Activated CD4-positive, alpha-beta memory T cell treated with anti-CD3 and anti-CD28 coated beads, Interleukin-2, amount 10 ng/mL, durations not matched to agents 7 days and 5 days (primary cell): ENCODE data around the gene NSUN3. TPM values are rescaled to one million over a fixed set of nuclear protein-coding genes. Genes with fewer than 3 reads are reported as not detected.
A peak's percentile ranks its signal among the peaks of the same experiment; 100 is the strongest.
"Not testable (repeated sequence)": the region's sequence is repeated elsewhere in the genome, so short reads cannot be mapped to it uniquely, and the experiment has no call there.

Source experiments
- CTCF ChIA-PET: fragments of 350-600 bp; sonication (Branson Sonifier 250); formaldehyde crosslinking; loops from one replicate; lab custom pipeline; 2021; ENCODE audit warnings: antibody characterized with exemption, inconsistent platforms; lab: Charles Lee
- POLR2A ChIA-PET: fragments of 350-600 bp; sonication (Branson Sonifier 250); formaldehyde crosslinking; loops from one replicate; lab custom pipeline; 2021; ENCODE audit warnings: antibody characterized with exemption; lab: Charles Lee
- DNase-seq: peaks from one replicate; pipeline ENCODE4 v3.0.0-alpha.2; 2020
- H3K27ac Mint-ChIP-seq: one replicate; pipeline ENCODE4 v1.8.0; 2021; ENCODE audit warnings: mild to moderate bottlenecking, mixed read lengths
- H3K27me3 Mint-ChIP-seq: one replicate; pipeline ENCODE4 v1.8.0; 2021; ENCODE audit warnings: mixed read lengths
- H3K36me3 Mint-ChIP-seq: one replicate; pipeline ENCODE4 v1.8.0; 2021; ENCODE audit warnings: low read depth, mixed read lengths
- H3K4me1 Mint-ChIP-seq: one replicate; pipeline ENCODE4 v1.8.0; 2021; ENCODE audit warnings: mixed read lengths
- H3K4me3 Mint-ChIP-seq: one replicate; pipeline ENCODE4 v1.8.0; 2021; ENCODE audit warnings: mild to moderate bottlenecking, mixed read lengths
- H3K9me3 Mint-ChIP-seq: one replicate; pipeline ENCODE4 v1.8.0; 2021; ENCODE audit warnings: mixed read lengths
- total RNA-seq, 2 experiments: library from RNA; stranded (reverse); gene quantifications; one replicate each; pipeline ENCODE4 v1.2.3, GENCODE V29; 2021

NSUN3 gene
- 10 to 100 TPM; 15.2 to 16.1 TPM for total RNA-seq

GRCh38 chr3:94062513-94063404 lies at the start of gene NSUN3, which contains the start of gene DHFR2:
Gene NSUN3 (plus strand): TSS chr3:94063061. CDS start chr3:94063127, 66 bp downstream.
Gene DHFR2 (minus strand): TSS chr3:94062916. CDS start chr3:94061511, 1,405 bp downstream.
- POLR2A ChIA-PET: interaction anchor here (0.6 to 3.2 kb wide), 27 partner anchors 8 to 170 kb away, joined by 3 to 23 read pairs (median 5); partner anchors contain the start of genes ARL13B and PROS1
- DNase-seq: peak; percentile 86
- Mint-ChIP-seq H3K36me3 (peaks cover 56% of the 10 kb centered on the region), H3K27me3 (no peaks in the 10 kb centered on the region), H3K9me3 (peaks cover 8% of the 10 kb centered on the region), H3K4me3 (peak within 1 kb of the TSS; percentile 86), H3K27ac (peak within 1 kb of the TSS; percentile 98), H3K4me1 (peaks cover 50% of the 10 kb centered on the region)
- CTCF ChIA-PET: interaction anchor here (0.8 to 2.6 kb wide), 8 partner anchors 9 to 64 kb away, joined by 3 to 11 read pairs (median 3); no protein-coding TSS in a partner anchor

- no peaks in the 10 kb centered on the region for H3K27me3 Mint-ChIP-seq
- ChIA-PET POLR2A (no interaction called here), CTCF (interaction anchor here (2.7 kb wide), 1 partner anchor 47 kb away, joined by 11 read pairs; the partner anchor contains the start of genes DHFR2 and NSUN3)
- no peak overlapping the region for H3K4me3 Mint-ChIP-seq
- H3K36me3 Mint-ChIP-seq: peaks cover 25% of the 10 kb centered on the region
- H3K4me1 Mint-ChIP-seq: peaks cover 29% of the 10 kb centered on the region
- DNase-seq: no peak
- H3K9me3 Mint-ChIP-seq: peaks cover 3% of the 10 kb centered on the region
- H3K27ac Mint-ChIP-seq: no peak overlapping the region
Measured at GRCh38 chr3:94015025-94015424, 47.8 kb upstream of the NSUN3 start.

GRCh38 chr3:94019659-94020058 lies 43.2 kb upstream of the NSUN3 start:
- H3K4me1 Mint-ChIP-seq: peaks cover 7% of the 10 kb centered on the region
- no peak for DNase-seq
- peaks cover 3% of the 10 kb centered on the region for H3K9me3 Mint-ChIP-seq
- H3K36me3 Mint-ChIP-seq: peaks cover 11% of the 10 kb centered on the region
- H3K4me3 Mint-ChIP-seq: no peak overlapping the region
- H3K27ac Mint-ChIP-seq: no peak overlapping the region
- no peaks in the 10 kb centered on the region for H3K27me3 Mint-ChIP-seq
- POLR2A ChIA-PET: no interaction called here
- CTCF ChIA-PET: no interaction called here

GRCh38 chr3:94020293-94020692 lies 42.6 kb upstream of the NSUN3 start:
- H3K9me3 Mint-ChIP-seq: no peaks in the 10 kb centered on the region
- H3K4me3 Mint-ChIP-seq: no peak overlapping the region
- H3K27me3 Mint-ChIP-seq: no peaks in the 10 kb centered on the region
- ChIA-PET CTCF (no interaction called here), POLR2A (no interaction called here)
- H3K4me1 Mint-ChIP-seq: peaks cover 2% of the 10 kb centered on the region
- peaks cover 6% of the 10 kb centered on the region for H3K36me3 Mint-ChIP-seq
- no peak for DNase-seq
- H3K27ac Mint-ChIP-seq: no peak overlapping the region

GRCh38 chr3:94024385-94024784 lies 38.5 kb upstream of the NSUN3 start:
- POLR2A ChIA-PET: interaction anchor here (0.9 kb wide), 1 partner anchor 39 kb away, joined by 3 read pairs; the partner anchor contains the start of genes DHFR2 and NSUN3
- Mint-ChIP-seq H3K27ac (no peak overlapping the region), H3K4me1 (peaks cover 2% of the 10 kb centered on the region), H3K4me3 (no peak overlapping the region), H3K27me3 (no peaks in the 10 kb centered on the region), H3K9me3 (no peaks in the 10 kb centered on the region), H3K36me3 (peaks cover 4% of the 10 kb centered on the region)
- CTCF ChIA-PET: no interaction called here
- no peak for DNase-seq

GRCh38 chr3:94026623-94027022 lies 36.2 kb upstream of the NSUN3 start:
- Mint-ChIP-seq H3K9me3 (no peaks in the 10 kb centered on the region), H3K4me1 (no peaks in the 10 kb centered on the region), H3K4me3 (no peak overlapping the region), H3K27me3 (no peaks in the 10 kb centered on the region), H3K27ac (no peak overlapping the region), H3K36me3 (no peaks in the 10 kb centered on the region)
- POLR2A ChIA-PET: interaction anchor here (1.4 kb wide), 1 partner anchor 37 kb away, joined by 4 read pairs; no protein-coding TSS in a partner anchor
- CTCF ChIA-PET: no interaction called here
- DNase-seq: no peak

GRCh38 chr3:94028093-94028837 lies 34.6 kb upstream of the NSUN3 start, which contains the start of gene STX19:
Gene STX19 (minus strand): TSS chr3:94028597. CDS start chr3:94015269, 13,328 bp downstream.
- CTCF ChIA-PET: interaction anchor here (0.5 to 1.2 kb wide), 3 partner anchors 20 to 48 kb away, joined by 3 to 4 read pairs (median 3); partner anchors contain the start of gene ARL13B
- POLR2A ChIA-PET: no interaction called here
- no peaks in the 10 kb centered on the region for H3K9me3 Mint-ChIP-seq
- no peak within 1 kb of the TSS for H3K27ac Mint-ChIP-seq
- no peak for DNase-seq
- no peaks in the 10 kb centered on the region for H3K4me1 Mint-ChIP-seq
- no peak within 1 kb of the TSS for H3K4me3 Mint-ChIP-seq
- no peaks in the 10 kb centered on the region for H3K27me3 Mint-ChIP-seq
- no peaks in the 10 kb centered on the region for H3K36me3 Mint-ChIP-seq

- POLR2A ChIA-PET: interaction anchor here (1.8 kb wide), 1 partner anchor 26 kb away, joined by 7 read pairs; the partner anchor contains the start of genes DHFR2 and NSUN3
- no peak overlapping the region for H3K27ac Mint-ChIP-seq
Measured at GRCh38 chr3:94036909-94037507, 25.9 kb upstream of the NSUN3 start.

GRCh38 chr3:94043285-94043684 lies 19.6 kb upstream of the NSUN3 start:
- H3K4me1 Mint-ChIP-seq: no peaks in the 10 kb centered on the region
- H3K9me3 Mint-ChIP-seq: no peaks in the 10 kb centered on the region
- CTCF ChIA-PET: no interaction called here
- no peak for DNase-seq
- H3K27me3 Mint-ChIP-seq: no peaks in the 10 kb centered on the region
- no peak overlapping the region for H3K4me3 Mint-ChIP-seq
- no peak overlapping the region for H3K27ac Mint-ChIP-seq
- POLR2A ChIA-PET: no interaction called here
- peaks cover 18% of the 10 kb centered on the region for H3K36me3 Mint-ChIP-seq

More at GRCh38 chr3:94036909-94037507, 25.9 kb upstream of the NSUN3 start:
- CTCF ChIA-PET: interaction anchor here (0.5 kb wide), 1 partner anchor 25 kb away, joined by 3 read pairs; no protein-coding TSS in a partner anchor
- H3K4me1 Mint-ChIP-seq: no peaks in the 10 kb centered on the region
- DNase-seq: no peak
- H3K36me3 Mint-ChIP-seq: no peaks in the 10 kb centered on the region
- no peaks in the 10 kb centered on the region for H3K9me3 Mint-ChIP-seq
- H3K27me3 Mint-ChIP-seq: no peaks in the 10 kb centered on the region
- H3K4me3 Mint-ChIP-seq: no peak overlapping the region

- H3K27me3 Mint-ChIP-seq, H3K9me3 Mint-ChIP-seq, DNase-seq, CTCF ChIA-PET, H3K27ac Mint-ChIP-seq, H3K4me3 Mint-ChIP-seq, POLR2A ChIA-PET, H3K4me1 Mint-ChIP-seq: not testable (repeated sequence)
- H3K36me3 Mint-ChIP-seq: peaks cover 18% of the 10 kb centered on the region
Measured at GRCh38 chr3:94044100-94044936, 18.5 kb upstream of the NSUN3 start.

- Mint-ChIP-seq H3K4me3 (no peak overlapping the region), H3K36me3 (peaks cover 18% of the 10 kb centered on the region), H3K9me3 (no peaks in the 10 kb centered on the region), H3K27me3 (no peaks in the 10 kb centered on the region), H3K27ac (no peak overlapping the region), H3K4me1 (no peaks in the 10 kb centered on the region)
- ChIA-PET POLR2A (no interaction called here), CTCF (no interaction called here)
- no peak for DNase-seq
Measured at GRCh38 chr3:94046533-94046932, 16.3 kb upstream of the NSUN3 start.
